Smooth muscle cell (in vitro differentiated cells): Measurements from ENCODE around the gene CSNK2A3. TPM values are rescaled to one million over a fixed set of nuclear protein-coding genes. Genes with fewer than 3 reads are reported as not detected.

Source experiments
- DNase-seq: peaks from one replicate; lab custom pipeline; 2025; ENCODE audit not compliant: unreplicated experiment; lab: John Stamatoyannopoulos, UW
- H2AFZ ChIP-seq: fragments of 200-600 bp; sonication (generic); 2 replicates; pipeline ENCODE4 v1.6.0; 2016; ENCODE audit warnings: antibody characterized with exemption, low read depth, mild to moderate bottlenecking
- H3F3A ChIP-seq: fragments of 200-600 bp; sonication (generic); 2 replicates; pipeline ENCODE4 v1.6.0; 2017; ENCODE audit warnings: antibody characterized with exemption, low read depth
- H3K27ac ChIP-seq: fragments of 200-600 bp; sonication (generic); 2 replicates; pipeline ENCODE4 v1.5.1; 2016; ENCODE audit warnings: low read depth, mild to moderate bottlenecking
- H3K27me3 ChIP-seq: fragments of 200-600 bp; sonication (generic); 2 replicates; pipeline ENCODE4 v1.6.1; 2016; ENCODE audit warnings: low read depth, mild to moderate bottlenecking
- H3K36me3 ChIP-seq: fragments of 200-600 bp; sonication (generic); 2 replicates; pipeline ENCODE4 v1.5.1; 2016; ENCODE audit warnings: low read depth
- H3K4me1 ChIP-seq: fragments of 200-600 bp; sonication (generic); 2 replicates; pipeline ENCODE4 v1.5.1; 2016; ENCODE audit warnings: low read depth
- H3K4me2 ChIP-seq: fragments of 200-600 bp; sonication (generic); 2 replicates; pipeline ENCODE4 v1.6.0; 2016; ENCODE audit warnings: mild to moderate bottlenecking
- H3K4me3 ChIP-seq: fragments of 200-600 bp; sonication (generic); 2 replicates; pipeline ENCODE4 v1.5.1; 2016; ENCODE audit warnings: mild to moderate bottlenecking
- H3K79me2 ChIP-seq: fragments of 200-600 bp; sonication (generic); 2 replicates; pipeline ENCODE4 v1.6.0; 2016; ENCODE audit warnings: low read depth, mild to moderate bottlenecking
- H3K9ac ChIP-seq: fragments of 200-600 bp; sonication (generic); 2 replicates; pipeline ENCODE4 v1.6.0; 2016; ENCODE audit warnings: low read depth
- H3K9me3 ChIP-seq: fragments of 200-600 bp; sonication (generic); replicated peaks from 2 replicates; pipeline ENCODE4 v1.5.1; 2016; ENCODE audit warnings: low read depth
- H4K20me1 ChIP-seq: fragments of 200-600 bp; sonication (generic); 2 replicates; pipeline ENCODE4 v1.6.0; 2016; ENCODE audit warnings: low read depth
- WGBS: methylation state at CpG from one replicate; pipeline ENCODE4 v1.1.7; 2016; ENCODE audit warnings: low lambda C conversion rate; 5-methylcytosine and 5-hydroxymethylcytosine counted together
- polyA plus RNA-seq: library from polyadenylated mRNA; unstranded; fragments of >200 nt; fragmentation: Nextera tagmentation; extraction: Ambion mirVana; gene quantifications from 2 replicates; pipeline ENCODE4 v1.2.1, GENCODE V29; 2016
- total RNA-seq: library from RNA; depleted of rRNA; stranded (reverse); fragments of >200 nt; gene quantifications from 2 replicates; pipeline ENCODE4 v1.2.3, GENCODE V29; 2014
- TF ChIP-seq, protein P1 (sequence below): fragments of 200-600 bp; sonication (generic); IDR thresholded peaks from 2 replicates; pipeline ENCODE4 v1.5.1; 2017; ENCODE audit warnings: borderline replicate concordance, mild to moderate bottlenecking, antibody characterized with exemption; ENCODE audit not compliant: insufficient read depth, poor library complexity, severe bottlenecking

The CSNK2A3 gene
- total and polyA plus RNA-seq, 2 experiments from 2014 or later, result 1.0 to 1.1 TPM

DNA sequence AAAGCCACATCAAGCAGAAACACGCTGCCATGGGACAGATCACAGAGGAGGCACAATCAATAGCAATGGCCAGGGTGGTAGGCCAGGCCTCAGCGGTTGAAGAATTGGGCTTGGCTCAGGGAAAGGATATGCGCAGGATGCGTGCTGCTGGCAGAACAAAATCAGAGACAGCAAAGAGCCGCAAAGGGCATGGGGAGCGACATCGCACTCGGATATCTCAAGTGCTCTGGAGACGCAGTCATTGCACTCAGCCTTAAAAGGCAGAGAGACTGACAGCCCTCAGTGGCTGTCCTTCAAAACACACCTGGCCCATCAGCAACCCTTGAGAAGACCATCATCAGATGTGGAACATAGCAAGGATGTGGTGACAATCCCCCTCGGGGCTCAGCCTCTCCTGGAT, 50.5 kb downstream of the CSNK2A3 start:
- no peaks in the 10 kb centered on the region for H3K27me3 ChIP-seq
- no peaks in the 10 kb centered on the region for H3K4me1 ChIP-seq
- H3K4me2 ChIP-seq, result no peak overlapping the region
- WGBS, result 89% methylated on average over 10 of the region's 10 CpGs
- H2AFZ ChIP-seq, result no peak overlapping the region
- no peaks in the 10 kb centered on the region for H4K20me1 ChIP-seq
- no peaks in the 10 kb centered on the region for H3K79me2 ChIP-seq
- no peaks in the 10 kb centered on the region for H3F3A ChIP-seq
- no peak overlapping the region for H3K4me3 ChIP-seq
- no peaks in the 10 kb centered on the region for H3K9me3 ChIP-seq
- TF ChIP-seq, protein P1, sequence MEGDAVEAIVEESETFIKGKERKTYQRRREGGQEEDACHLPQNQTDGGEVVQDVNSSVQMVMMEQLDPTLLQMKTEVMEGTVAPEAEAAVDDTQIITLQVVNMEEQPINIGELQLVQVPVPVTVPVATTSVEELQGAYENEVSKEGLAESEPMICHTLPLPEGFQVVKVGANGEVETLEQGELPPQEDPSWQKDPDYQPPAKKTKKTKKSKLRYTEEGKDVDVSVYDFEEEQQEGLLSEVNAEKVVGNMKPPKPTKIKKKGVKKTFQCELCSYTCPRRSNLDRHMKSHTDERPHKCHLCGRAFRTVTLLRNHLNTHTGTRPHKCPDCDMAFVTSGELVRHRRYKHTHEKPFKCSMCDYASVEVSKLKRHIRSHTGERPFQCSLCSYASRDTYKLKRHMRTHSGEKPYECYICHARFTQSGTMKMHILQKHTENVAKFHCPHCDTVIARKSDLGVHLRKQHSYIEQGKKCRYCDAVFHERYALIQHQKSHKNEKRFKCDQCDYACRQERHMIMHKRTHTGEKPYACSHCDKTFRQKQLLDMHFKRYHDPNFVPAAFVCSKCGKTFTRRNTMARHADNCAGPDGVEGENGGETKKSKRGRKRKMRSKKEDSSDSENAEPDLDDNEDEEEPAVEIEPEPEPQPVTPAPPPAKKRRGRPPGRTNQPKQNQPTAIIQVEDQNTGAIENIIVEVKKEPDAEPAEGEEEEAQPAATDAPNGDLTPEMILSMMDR, result no peak
- no peak overlapping the region for H3K9ac ChIP-seq
- no peak overlapping the region for H3K27ac ChIP-seq
- no peaks in the 10 kb centered on the region for H3K36me3 ChIP-seq
- DNase-seq, result no peak
